Colonic mucosa (tissue), 4 donors: ENCODE measurements around the gene ZNF283. TPM values are rescaled to one million over a fixed set of nuclear protein-coding genes. Genes with fewer than 3 reads are reported as not detected.
A peak's percentile ranks its signal among the peaks of the same experiment; 100 is the strongest.

Source experiments
- DNase-seq: peaks from one replicate; pipeline ENCODE4 v3.0.0-alpha.2; 2020
- H3K27ac ChIP-seq: fragments of 200-600 bp; one replicate; pipeline ENCODE4 v1.8.0; 2021
- H3K27me3 ChIP-seq: fragments of 200-600 bp; one replicate; pipeline ENCODE4 v1.8.0; 2021
- H3K36me3 ChIP-seq: fragments of 200-600 bp; one replicate; pipeline ENCODE4 v1.8.0; 2021
- H3K4me1 ChIP-seq: fragments of 200-600 bp; one replicate; pipeline ENCODE4 v1.8.0; 2021; ENCODE audit warnings: mild to moderate bottlenecking
- H3K4me3 ChIP-seq: fragments of 200-600 bp; one replicate; pipeline ENCODE4 v1.8.0; 2021
- H3K9ac ChIP-seq, 2 donors: one replicate each; pipeline ENCODE4 v1.7.0; 2013; ENCODE audit warnings: control low read depth in 2 of 2, low read depth in 2 of 2, low read length in 2 of 2
- H3K9me3 ChIP-seq: fragments of 200-600 bp; one replicate; pipeline ENCODE4 v1.8.0; 2021
- CTCF ChIP-seq: fragments of 200-600 bp; IDR thresholded peaks from one replicate; pipeline ENCODE4 v1.8.0; 2022; ENCODE audit warnings: antibody characterized with exemption, mild to moderate bottlenecking
- intact Hi-C: fragments of 100-400 bp; cut with DNase I; formaldehyde crosslinking; loops from one replicate; pipeline ENCODE4 v1.14.1; 2022
- total RNA-seq, 2 donors: library from RNA; stranded (reverse); fragmentation: NEBNext Ultra II Directional in 1 of 2; extraction: Animal tissue kit (Norgen Biotek cat#: 25700) in 1 of 2; gene quantifications; one replicate each; pipeline ENCODE4 v1.2.1, GENCODE V29; 2021
- donor health status: healthy.
- donor health status: DM: no; HTN: no; CAD: no.
- donor health status: DM: no; HTN: no; CAD: no.

Gene ZNF283
- total RNA-seq, 2 donors from 2014 or later = 6.5 to 7.3 TPM

GRCh38 chr19:43797556-43797955 lies 29.6 kb upstream of the ZNF283 start:
- Histone ChIP-seq H3K4me3 (no peak overlapping the region), H3K27me3 (no peaks in the 10 kb centered on the region), H3K9ac (no peak overlapping the region), H3K27ac (no peak overlapping the region), H3K9me3 (no peaks in the 10 kb centered on the region), H3K4me1 (peaks cover 10% of the 10 kb centered on the region), H3K36me3 (no peaks in the 10 kb centered on the region)
- intact Hi-C loops = no loop called here
- no peak for TF ChIP-seq CTCF
- DNase-seq = no peak

- peak overlapping the region; percentile 51 for H3K4me3 ChIP-seq
- peaks cover 10% of the 10 kb centered on the region for H3K4me1 ChIP-seq
- intact Hi-C loops = no loop called here
- no peaks in the 10 kb centered on the region for H3K36me3 ChIP-seq
- no peak for DNase-seq
- H3K27ac ChIP-seq = no peak overlapping the region
- H3K27me3 ChIP-seq = no peaks in the 10 kb centered on the region
- H3K9ac ChIP-seq = peak overlapping the region in 1 of 2 donors; percentile 62
- TF ChIP-seq CTCF = no peak
- no peaks in the 10 kb centered on the region for H3K9me3 ChIP-seq
These were observed 29.0 kb upstream of the ZNF283 start for GRCh38 chr19:43798026-43798545.

- Histone ChIP-seq H3K27ac (peak overlapping the region; percentile 47), H3K4me3 (peak overlapping the region; percentile 51), H3K36me3 (no peaks in the 10 kb centered on the region), H3K4me1 (peaks cover 10% of the 10 kb centered on the region), H3K9ac (peak overlapping the region in 1 of 2 donors; percentile 62), H3K27me3 (no peaks in the 10 kb centered on the region), H3K9me3 (no peaks in the 10 kb centered on the region)
- no peak for TF ChIP-seq CTCF
- DNase-seq = peak; percentile 87
- intact Hi-C loops = no loop called here
These were observed 28.3 kb upstream of the ZNF283 start for GRCh38 chr19:43798546-43799409.

- Histone ChIP-seq H3K36me3 (no peaks in the 10 kb centered on the region), H3K9ac (no peak overlapping the region), H3K4me3 (no peak overlapping the region), H3K27ac (peak overlapping the region; percentile 47), H3K9me3 (no peaks in the 10 kb centered on the region), H3K4me1 (peaks cover 10% of the 10 kb centered on the region), H3K27me3 (no peaks in the 10 kb centered on the region)
- peak; percentile 70 for DNase-seq
- TF ChIP-seq CTCF = no peak
- intact Hi-C loops = loop anchor here (10.0 kb wide), 1 partner anchor 255 kb away; no protein-coding TSS in a partner anchor
These were observed 27.5 kb upstream of the ZNF283 start for GRCh38 chr19:43799502-43800142.

- Histone ChIP-seq H3K27ac (no peak within 1 kb of the TSS), H3K9me3 (no peaks in the 10 kb centered on the region), H3K9ac (no peak within 1 kb of the TSS), H3K27me3 (no peaks in the 10 kb centered on the region), H3K4me1 (peaks cover 5% of the 10 kb centered on the region), H3K36me3 (no peaks in the 10 kb centered on the region), H3K4me3 (no peak within 1 kb of the TSS)
- no peak for DNase-seq
- intact Hi-C loops = loop anchor here (10.0 kb wide), 1 partner anchor 258 kb away; no protein-coding TSS in a partner anchor
- no peak for TF ChIP-seq CTCF
These were observed 24.7 kb upstream of the ZNF283 start, which contains the start of gene LYPD5 for GRCh38 chr19:43802216-43802951. Gene LYPD5 (minus strand): TSS chr19:43802447. CDS start chr19:43802380, 67 bp downstream.
